ENCODE measurements around the gene SPDYC. TPM values are rescaled to one million over a fixed set of nuclear protein-coding genes. Genes with fewer than 3 reads are reported as not detected.

SPDYC gene, protein sequence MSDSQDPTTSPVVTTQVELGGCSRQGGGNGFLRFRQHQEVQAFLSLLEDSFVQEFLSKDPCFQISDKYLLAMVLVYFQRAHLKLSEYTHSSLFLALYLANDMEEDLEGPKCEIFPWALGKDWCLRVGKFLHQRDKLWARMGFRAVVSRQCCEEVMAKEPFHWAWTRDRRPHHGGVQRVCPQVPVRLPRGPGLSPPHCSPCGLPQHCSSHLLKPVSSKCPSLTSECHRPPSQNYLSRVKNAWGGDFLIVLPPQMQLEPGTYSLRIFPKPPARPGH
- not detected in 2 replicates for total RNA-seq

DNA sequence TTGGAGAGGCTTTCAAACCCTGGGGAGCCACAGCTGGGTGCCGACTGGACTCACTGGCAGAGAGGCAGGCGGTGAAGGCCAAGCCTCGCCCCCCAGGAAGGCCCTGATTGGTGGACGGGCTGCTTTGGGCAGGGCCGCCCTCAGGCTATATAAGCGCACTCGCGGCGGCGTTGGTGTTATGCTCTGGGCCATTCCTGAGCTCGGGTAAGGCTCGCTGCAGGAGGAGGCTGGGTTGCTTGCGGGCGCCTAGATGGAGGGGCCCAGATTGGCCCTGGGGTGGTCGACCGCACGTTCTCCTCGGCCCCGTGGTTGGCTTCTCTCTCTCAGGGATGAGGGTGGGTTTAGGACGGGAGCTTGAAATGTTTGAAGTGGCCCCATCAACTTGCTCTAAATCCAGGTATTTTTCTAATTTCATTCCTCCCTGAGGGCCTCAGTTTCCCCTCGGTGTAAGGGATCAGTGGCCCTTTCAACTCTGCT, at the start of gene SPDYC:
TSS of gene SPDYC (plus strand) at position 176 of the 477 bp plus-strand sequence. CDS start 1,125 bp downstream, outside the sequence.

DNA sequence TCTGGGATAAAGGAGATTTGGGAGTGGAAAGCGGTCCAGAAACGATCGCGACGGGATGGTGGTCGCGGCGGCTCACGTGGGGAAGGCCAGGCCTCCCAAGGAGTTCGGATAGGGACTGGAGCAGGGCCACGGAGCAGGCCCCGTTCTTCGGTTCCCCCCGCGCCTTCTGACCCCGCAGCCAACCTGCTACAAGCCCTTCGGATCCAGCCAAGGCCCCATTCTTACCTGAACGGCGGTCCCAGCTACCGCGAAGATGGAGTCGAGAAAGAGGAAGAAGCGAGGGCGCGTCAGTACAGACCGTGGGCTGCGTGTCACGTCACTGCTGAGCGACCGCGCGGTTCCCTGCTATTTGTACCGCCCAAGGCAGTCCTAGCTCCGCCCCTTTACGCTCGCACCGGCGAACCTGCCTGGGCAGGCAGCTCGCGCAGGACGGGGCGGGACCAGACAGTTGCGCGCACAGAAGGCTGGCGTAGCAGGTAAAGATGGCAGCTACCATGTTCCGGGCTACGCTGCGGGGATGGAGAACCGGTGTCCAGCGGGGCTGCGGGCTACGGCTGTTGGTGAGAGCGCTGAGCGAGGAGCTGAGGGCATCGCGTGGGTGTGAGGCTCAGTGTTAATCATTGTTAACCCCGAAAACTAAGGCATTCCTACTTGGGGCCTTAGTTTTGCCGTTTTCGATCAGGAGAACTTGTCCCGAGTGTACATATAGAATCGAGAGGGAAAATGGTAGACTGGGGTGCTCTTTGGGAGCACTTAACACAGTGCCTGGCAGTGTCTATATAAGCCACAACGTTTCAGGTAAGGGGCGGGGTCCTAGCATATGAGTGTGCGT, 48.0 kb upstream of the SPDYC start, which contains the start of the genes FAU and MRPL49:
TSS of gene FAU (minus strand) at position 270 of the 832 bp plus-strand sequence. CDS start 321 bp downstream, outside the sequence.
TSS of gene MRPL49 (plus strand) at position 457 of the 832 bp plus-strand sequence. CDS start at position 483, 26 bp downstream.

DNA sequence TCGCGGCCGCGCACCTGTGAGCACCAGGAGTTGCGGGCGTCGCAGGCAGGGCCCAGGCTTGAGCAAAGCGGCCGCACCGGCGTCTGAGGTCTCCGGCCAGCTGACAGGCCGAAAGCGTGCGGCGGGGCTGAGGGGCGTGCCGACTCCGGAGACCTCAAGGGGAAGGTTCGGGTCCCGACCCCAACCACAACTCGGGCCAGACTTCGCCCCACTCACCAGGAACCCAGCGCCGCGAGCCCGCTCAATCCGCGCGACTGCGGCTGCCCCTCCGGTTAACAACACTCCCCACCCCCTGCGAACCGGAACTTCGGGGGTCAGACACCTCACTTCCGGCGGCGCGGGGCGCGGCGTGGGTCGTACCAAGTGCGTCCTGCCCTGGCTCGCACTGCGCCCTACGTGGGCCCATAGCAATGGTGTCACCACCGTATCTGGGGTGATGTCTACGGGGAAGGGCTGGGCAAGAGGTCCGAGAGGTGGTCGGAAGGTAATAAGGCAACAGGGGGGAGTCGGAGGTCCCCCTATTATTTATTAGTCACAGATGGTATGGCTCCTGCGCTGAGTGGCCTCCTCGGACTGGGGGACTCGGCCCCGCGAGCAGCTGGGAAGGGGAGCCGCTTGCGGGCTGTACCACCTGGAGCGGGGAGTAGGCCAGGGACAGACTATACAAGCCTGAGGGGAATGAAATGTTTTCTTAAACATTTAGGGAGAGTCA, 35.6 kb upstream of the SPDYC start, which contains the start of gene SYVN1:
TSS of gene SYVN1 (minus strand) at position 280 of the 712 bp plus-strand sequence. CDS start 918 bp downstream, outside the sequence.

DNA sequence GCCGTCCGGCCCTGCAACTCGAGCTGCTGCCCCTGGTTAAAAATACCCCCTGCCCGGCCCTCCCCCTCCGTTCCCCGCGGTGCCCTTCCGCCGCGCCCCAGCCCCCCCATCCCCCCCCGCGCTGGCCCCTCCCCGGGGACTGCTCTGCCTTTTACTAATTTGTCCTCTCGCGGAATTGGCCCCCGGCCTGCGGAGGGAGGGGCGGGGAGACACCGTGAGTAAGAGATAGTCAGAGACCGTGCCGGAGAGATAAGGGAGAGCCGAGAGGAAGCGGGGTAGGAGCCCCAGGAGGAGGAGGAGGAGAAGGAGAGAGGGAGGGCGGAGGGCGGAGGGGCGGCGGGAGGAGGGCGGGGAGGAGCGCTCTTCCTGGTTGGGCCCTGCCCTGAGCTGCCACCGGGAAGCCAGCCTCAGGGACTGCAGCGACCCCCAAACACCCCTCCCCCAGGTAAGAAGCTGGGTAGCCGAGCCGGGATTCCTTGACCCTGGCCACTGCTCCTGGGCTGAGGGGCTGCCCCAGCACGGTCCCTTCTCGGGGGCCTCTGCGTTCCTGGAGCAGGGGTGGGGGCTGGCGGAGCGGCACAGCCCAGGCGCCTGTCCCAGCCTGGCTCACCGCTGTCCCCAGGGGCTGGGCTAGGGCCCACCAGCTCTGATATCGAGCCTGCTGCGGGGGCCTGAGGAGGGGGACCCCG, 11.7 kb downstream of the SPDYC start, which contains the start of gene CAPN1:
TSS of gene CAPN1 (plus strand) at position 360 of the 689 bp plus-strand sequence. CDS start 774 bp downstream, outside the sequence.

Small RNA genes within 50 kb of the gene (small RNA-seq; reads per million reads assigned to genes)
- gene HIGD1AP10 (not detected), gene PDCL2P2 (not detected), gene RNU2-23P (5.8 reads per million, percentile 82 among the genes with 10 or more reads in this experiment)

Other genes starting within 250 kb of the SPDYC start
- 12.3 and 14.6 TPM in 2 replicates for gene PPP2R5B, start 245.5 kb upstream of the SPDYC start, total RNA-seq
- not detected in 2 replicates for gene GPHA2, start 234.3 kb upstream of the SPDYC start, total RNA-seq
- not detected in 2 replicates for gene MAJIN, start 198.1 kb upstream of the SPDYC start, total RNA-seq
- 1.2 and 2.3 TPM in 2 replicates for gene BATF2, start 173.3 kb upstream of the SPDYC start, total RNA-seq
- 71.7 and 85.9 TPM in 2 replicates for gene ARL2, start 156.1 kb upstream of the SPDYC start, total RNA-seq
- gene SNX15, start 142.8 kb upstream of the SPDYC start, total RNA-seq = 16.6 and 19.4 TPM in 2 replicates
- 7.0 and 9.6 TPM in 2 replicates for gene SAC3D1, start 129.0 kb upstream of the SPDYC start, total RNA-seq
- 34.1 and 35.2 TPM in 2 replicates for gene NAALADL1, start 111.7 kb upstream of the SPDYC start, total RNA-seq
- gene CDCA5, start 86.2 kb upstream of the SPDYC start, total RNA-seq = 1.3 and 1.5 TPM in 2 replicates
- gene ZFPL1, start 86.0 kb upstream of the SPDYC start, total RNA-seq = 45.6 and 48.7 TPM in 2 replicates
- gene VPS51, start 74.0 kb upstream of the SPDYC start, total RNA-seq = 209 and 240 TPM in 2 replicates
- 16.9 and 18.1 TPM in 2 replicates for gene TM7SF2, start 58.4 kb upstream of the SPDYC start, total RNA-seq
- gene ZNHIT2, start 52.5 kb upstream of the SPDYC start, total RNA-seq = 10.4 and 13.6 TPM in 2 replicates
- 66.9 and 79.2 TPM in 2 replicates for gene FAU, start 48.1 kb upstream of the SPDYC start, total RNA-seq
- gene MRPL49, start 47.9 kb upstream of the SPDYC start, total RNA-seq = 49.1 and 52.9 TPM in 2 replicates
- gene SYVN1, start 35.7 kb upstream of the SPDYC start, total RNA-seq = 21.4 and 28.7 TPM in 2 replicates
- 168 and 174 TPM in 2 replicates for gene CAPN1, start 11.7 kb downstream of the SPDYC start, total RNA-seq
- 2.1 and 3.4 TPM in 2 replicates for gene POLA2, start 91.7 kb downstream of the SPDYC start, total RNA-seq
- gene CDC42EP2, start 144.6 kb downstream of the SPDYC start, total RNA-seq = 79.5 and 82.8 TPM in 2 replicates
- gene DPF2, start 163.6 kb downstream of the SPDYC start, total RNA-seq = 56.3 and 60.6 TPM in 2 replicates
- 0.12 TPM in 1 of 2 replicates, not detected in the other for gene TIGD3, start 184.5 kb downstream of the SPDYC start, total RNA-seq
- 5.3 and 8.0 TPM in 2 replicates for gene SLC25A45, start 212.4 kb downstream of the SPDYC start, total RNA-seq
- 70.2 and 77.1 TPM in 2 replicates for gene FRMD8, start 216.4 kb downstream of the SPDYC start, total RNA-seq